IMR-90 (cell line): ENCODE data around the gene TSPAN8.

Experiments
- CEBPB ChIP-seq: IDR thresholded peaks from 2 replicates; pipeline ENCODE4 v1.6.1; 2012; ENCODE audit warnings: low read depth, low read length, improper control_type of control experiment
- MXI1 ChIP-seq: IDR thresholded peaks from 2 replicates; pipeline ENCODE4 v1.6.1; 2012; ENCODE audit warnings: low read depth, mild to moderate bottlenecking, low read length, moderate library complexity, borderline replicate concordance
- POLR2A ChIP-seq: IDR thresholded peaks from 2 replicates; pipeline ENCODE4 v1.6.1; 2012; ENCODE audit warnings: mild to moderate bottlenecking, low read depth, low read length
- RAD21 ChIP-seq: IDR thresholded peaks from 2 replicates; pipeline ENCODE4 v1.6.1; 2012; ENCODE audit warnings: low read length, improper control_type of control experiment
- SMC3 ChIP-seq: fragments of 150-350 bp; IDR thresholded peaks from 2 replicates; pipeline ENCODE4 v1.6.1; 2016; ENCODE audit warnings: low read depth, mild to moderate bottlenecking, antibody characterized with exemption, low read length, moderate library complexity
- TF ChIP-seq, protein P1 (sequence below): conservative IDR thresholded peaks from 2 replicates; pipeline ENCODE4 v1.5.1; 2012; ENCODE audit warnings: mild to moderate bottlenecking, low read depth, low read length, improper control_type of control experiment

DNA sequence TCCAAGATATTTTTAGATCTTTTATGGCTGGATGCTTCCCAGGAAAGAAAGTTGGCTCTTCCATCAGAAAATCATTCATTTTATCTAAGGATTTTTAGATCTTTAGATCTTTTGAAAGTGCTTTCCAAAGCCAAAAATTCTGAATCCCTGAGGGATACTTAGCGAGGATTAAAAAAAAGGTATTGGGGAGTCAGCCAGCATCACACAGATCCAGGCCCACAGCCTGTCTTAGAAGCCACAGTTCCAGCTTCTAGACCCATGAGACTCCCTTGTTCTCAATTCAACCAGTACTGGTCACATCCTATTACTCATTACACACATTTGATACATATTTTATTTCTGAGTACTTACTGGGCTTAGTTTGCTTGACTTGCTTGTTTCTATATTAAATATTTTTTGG lies 49.9 kb downstream of the TSPAN8 start:
- TF ChIP-seq, protein P1, sequence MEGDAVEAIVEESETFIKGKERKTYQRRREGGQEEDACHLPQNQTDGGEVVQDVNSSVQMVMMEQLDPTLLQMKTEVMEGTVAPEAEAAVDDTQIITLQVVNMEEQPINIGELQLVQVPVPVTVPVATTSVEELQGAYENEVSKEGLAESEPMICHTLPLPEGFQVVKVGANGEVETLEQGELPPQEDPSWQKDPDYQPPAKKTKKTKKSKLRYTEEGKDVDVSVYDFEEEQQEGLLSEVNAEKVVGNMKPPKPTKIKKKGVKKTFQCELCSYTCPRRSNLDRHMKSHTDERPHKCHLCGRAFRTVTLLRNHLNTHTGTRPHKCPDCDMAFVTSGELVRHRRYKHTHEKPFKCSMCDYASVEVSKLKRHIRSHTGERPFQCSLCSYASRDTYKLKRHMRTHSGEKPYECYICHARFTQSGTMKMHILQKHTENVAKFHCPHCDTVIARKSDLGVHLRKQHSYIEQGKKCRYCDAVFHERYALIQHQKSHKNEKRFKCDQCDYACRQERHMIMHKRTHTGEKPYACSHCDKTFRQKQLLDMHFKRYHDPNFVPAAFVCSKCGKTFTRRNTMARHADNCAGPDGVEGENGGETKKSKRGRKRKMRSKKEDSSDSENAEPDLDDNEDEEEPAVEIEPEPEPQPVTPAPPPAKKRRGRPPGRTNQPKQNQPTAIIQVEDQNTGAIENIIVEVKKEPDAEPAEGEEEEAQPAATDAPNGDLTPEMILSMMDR = no peak
- TF ChIP-seq SMC3 = no peak
- no peak for TF ChIP-seq CEBPB
- TF ChIP-seq POLR2A = no peak
- TF ChIP-seq MXI1 = no peak
- no peak for TF ChIP-seq RAD21
